ENCODE data around the gene ELMO1. TPM values are rescaled to one million over a fixed set of nuclear protein-coding genes. Genes with fewer than 3 reads are reported as not detected.

ELMO1 gene
- total and polyA plus RNA-seq, 2 experiments from 2014 or later = 6.5 to 24.9 TPM

GRCh38 chr7:37095122-37095521 lies 353.5 kb downstream of the ELMO1 start:
- DNase-seq (ENCODE audit: low spot score) (peak; percentile 14), ATAC-seq (no peak)
- no peak overlapping the region for H2AFZ ChIP-seq
- H3K36me3 ChIP-seq (ENCODE audit: insufficient read depth) = no peaks in the 10 kb centered on the region
- no peaks in the 10 kb centered on the region for H3K27me3 ChIP-seq (ENCODE audit: insufficient read depth)
- H3K27ac Mint-ChIP-seq = peak overlapping the region; percentile 60
- H3K4me3 Mint-ChIP-seq = no peak overlapping the region
- H3K27ac ChIP-seq (ENCODE audit: low read depth) = no peak overlapping the region
- no peaks in the 10 kb centered on the region; the same call in 2 of the 3 replicates for H3K36me3 Mint-ChIP-seq (ENCODE audit: low read depth)
- no peaks in the 10 kb centered on the region for H3K9me3 Mint-ChIP-seq
- no peaks in the 10 kb centered on the region for H4K20me1 ChIP-seq (replicated peaks; ENCODE audit: insufficient read depth)
- no peaks in the 10 kb centered on the region for H3K27me3 Mint-ChIP-seq (ENCODE audit: insufficient read depth, low read depth, poor library complexity)
- TF ChIP-seq, protein P1, sequence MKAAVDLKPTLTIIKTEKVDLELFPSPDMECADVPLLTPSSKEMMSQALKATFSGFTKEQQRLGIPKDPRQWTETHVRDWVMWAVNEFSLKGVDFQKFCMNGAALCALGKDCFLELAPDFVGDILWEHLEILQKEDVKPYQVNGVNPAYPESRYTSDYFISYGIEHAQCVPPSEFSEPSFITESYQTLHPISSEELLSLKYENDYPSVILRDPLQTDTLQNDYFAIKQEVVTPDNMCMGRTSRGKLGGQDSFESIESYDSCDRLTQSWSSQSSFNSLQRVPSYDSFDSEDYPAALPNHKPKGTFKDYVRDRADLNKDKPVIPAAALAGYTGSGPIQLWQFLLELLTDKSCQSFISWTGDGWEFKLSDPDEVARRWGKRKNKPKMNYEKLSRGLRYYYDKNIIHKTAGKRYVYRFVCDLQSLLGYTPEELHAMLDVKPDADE (IDR thresholded peaks at IDR 0.05) = no peak
- TF ChIP-seq ZNF462 (CRISPR knock-in tag; IDR thresholded peaks at IDR 0.05) (no peak), ZNF331 (CRISPR knock-in tag; IDR thresholded peaks at IDR 0.05; ENCODE audit: low read depth) (no peak), EZH2phosphoT487 (IDR thresholded peaks at IDR 0.05; ENCODE audit: unreplicated experiment) (no peak), ZNF114 (CRISPR knock-in tag; IDR thresholded peaks at IDR 0.05) (no peak), REST (IDR thresholded peaks at IDR 0.05; ENCODE audit: unreplicated experiment) (no peak), CREB1 (CRISPR knock-in tag; IDR thresholded peaks at IDR 0.05; ENCODE audit: low read depth) (no peak), POLR2AphosphoS5 (IDR thresholded peaks at IDR 0.05; ENCODE audit: low read depth) (no peak), CTCF (conservative IDR thresholded peaks at IDR 0.05; ENCODE audit: low read depth in 2 of 2) (no peak), NANOG (IDR thresholded peaks at IDR 0.05; ENCODE audit: borderline replicate concordance) (no peak)
- H3K4me1 ChIP-seq (ENCODE audit: insufficient read depth) = peaks cover 18% of the 10 kb centered on the region
- peaks cover 24% of the 10 kb centered on the region for H3K4me1 Mint-ChIP-seq
- H3K79me2 ChIP-seq (replicated peaks; ENCODE audit: insufficient read depth) = no peaks in the 10 kb centered on the region
- H3K4me2 ChIP-seq = no peak overlapping the region
- no peak overlapping the region for H3K4me3 ChIP-seq
- no peaks in the 10 kb centered on the region for H3K9me2 ChIP-seq (ENCODE audit: insufficient read depth)
- H3F3A ChIP-seq (replicated peaks; ENCODE audit: low read depth) = no peaks in the 10 kb centered on the region

Measured in GM23338 (cell line).